Amniotic stem cell (primary cell): ENCODE data around the gene SYCE1L.
"Not testable (repeated sequence)": the region's sequence is repeated elsewhere in the genome, so short reads cannot be mapped to it uniquely, and the experiment has no call there.

Experiments used
- DNase-seq: peaks from one replicate; lab custom pipeline; 2025; lab: John Stamatoyannopoulos, UW

Gene SYCE1L

DNA sequence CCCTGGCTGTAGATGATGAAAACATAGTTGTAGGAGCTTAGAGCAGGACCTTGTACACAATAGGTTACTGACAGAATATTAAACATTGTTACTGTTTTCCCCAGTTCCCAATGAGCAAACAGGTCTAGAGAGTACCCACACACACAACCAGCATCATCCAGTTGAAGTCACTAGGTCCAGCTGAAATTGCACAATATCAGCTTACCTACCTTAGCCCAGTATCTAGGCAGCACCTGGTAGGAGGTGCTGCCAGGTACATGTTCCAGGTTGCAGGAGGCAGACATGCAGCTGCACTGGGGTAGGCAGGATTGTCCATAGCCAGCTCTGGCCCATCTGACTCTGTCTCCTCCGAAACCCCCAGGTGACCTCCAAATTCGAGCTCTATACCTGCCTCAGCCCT lies 1.5 kb upstream of the SYCE1L start:
- no peak for DNase-seq

DNA sequence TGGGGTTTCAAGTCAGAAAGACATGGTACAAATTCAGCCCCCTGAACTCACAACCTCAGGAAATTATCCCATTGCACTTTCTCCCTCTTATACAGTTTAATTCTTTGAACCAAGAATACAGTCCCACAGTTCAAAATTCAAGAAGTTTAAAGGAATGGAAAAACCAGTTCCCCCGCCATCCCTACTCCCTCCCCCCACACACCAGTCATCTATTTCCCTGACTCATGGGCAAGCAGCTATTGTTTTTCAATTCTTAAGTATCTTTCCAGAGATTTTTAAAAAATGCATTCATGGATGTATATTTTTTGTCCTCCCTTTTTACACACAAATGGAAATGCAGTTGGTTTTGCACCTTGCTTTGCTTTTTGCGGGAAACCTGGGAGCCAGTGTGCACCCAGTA lies 7.3 kb downstream of the SYCE1L start:
- DNase-seq = no peak

DNA sequence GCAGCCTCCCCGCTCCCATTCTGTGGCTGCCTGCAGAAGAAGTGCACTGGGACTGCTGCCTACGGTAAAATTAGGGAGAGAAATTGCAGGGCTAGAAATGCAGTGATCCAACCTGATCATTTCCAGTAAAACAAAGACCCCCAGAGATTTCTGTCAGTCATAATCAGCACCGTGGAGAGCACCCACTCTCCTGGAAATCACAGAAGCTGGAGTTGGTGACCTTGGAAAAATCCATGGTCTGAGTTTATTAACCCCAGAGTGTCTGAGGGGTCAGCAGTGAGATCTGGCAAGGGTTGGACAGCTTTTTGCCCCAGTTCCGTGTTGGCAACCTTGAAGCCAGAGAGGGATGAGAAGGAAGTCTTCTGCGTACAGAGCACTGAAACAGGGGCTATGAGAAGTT lies 7.8 kb downstream of the SYCE1L start:
- DNase-seq = no peak

DNA sequence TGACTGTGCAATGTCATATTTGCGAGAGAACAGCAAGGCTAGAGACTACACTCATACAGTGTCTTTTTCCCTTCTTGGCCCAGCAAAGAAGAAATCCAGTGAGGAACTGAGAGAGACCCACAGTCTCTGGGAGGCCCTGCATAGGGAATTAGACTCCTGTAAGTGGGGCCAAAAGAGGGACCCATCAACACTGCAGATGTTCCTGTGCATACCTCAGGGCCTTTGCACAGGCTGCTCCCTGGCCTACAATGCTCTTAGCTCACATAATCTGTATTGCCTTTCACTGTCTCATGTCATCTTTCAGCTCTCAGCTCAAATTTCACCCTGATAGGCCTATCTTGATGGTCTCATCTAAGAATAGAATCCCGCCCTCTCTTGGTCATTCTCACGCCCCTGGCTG lies 9.2 kb downstream of the SYCE1L start:
- no peak for DNase-seq

DNA sequence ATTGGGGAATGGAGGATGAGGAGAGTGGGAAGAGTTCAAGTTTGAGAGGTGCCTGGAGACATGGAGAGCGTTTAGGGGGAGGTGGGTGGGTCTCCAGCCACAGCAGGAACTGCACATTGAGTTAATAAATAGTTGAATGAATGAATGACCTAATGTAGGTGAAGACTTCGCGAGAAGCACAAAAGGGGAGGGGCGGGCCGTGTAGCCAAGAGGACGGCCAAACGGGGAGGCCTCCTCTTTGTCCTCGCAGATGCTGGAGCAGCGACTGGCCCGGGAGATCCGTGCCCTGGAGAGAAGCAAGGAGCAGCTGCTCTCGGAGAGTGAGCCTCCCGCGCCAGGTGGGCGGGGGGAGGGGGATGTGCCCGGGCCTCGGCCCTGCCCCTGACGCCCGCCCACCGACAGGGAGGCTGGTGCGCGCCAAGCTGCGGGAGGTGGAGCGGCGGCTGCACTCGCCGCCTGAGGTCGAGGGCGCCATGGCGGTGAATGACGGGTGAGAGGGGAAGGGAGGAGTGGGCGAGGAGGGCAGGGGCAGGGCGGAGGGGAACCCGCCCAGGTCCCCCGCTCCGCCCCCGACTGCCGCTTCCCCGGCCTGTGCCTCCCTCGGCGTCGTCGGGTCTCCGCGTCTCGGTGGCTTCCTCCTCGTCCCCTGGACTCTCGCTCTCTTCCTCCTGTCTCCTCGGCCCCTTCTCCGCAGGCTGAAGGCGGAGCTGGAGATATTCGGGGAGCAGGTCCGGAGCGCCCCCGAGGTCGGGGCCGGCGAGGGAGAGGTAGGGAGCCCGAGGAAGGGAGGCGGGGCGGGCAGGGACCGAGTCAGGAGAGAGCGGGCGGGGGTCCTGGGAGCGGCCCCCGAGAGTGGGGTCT lies 12.9 kb downstream of the SYCE1L start:
- DNase-seq = no peak

DNA sequence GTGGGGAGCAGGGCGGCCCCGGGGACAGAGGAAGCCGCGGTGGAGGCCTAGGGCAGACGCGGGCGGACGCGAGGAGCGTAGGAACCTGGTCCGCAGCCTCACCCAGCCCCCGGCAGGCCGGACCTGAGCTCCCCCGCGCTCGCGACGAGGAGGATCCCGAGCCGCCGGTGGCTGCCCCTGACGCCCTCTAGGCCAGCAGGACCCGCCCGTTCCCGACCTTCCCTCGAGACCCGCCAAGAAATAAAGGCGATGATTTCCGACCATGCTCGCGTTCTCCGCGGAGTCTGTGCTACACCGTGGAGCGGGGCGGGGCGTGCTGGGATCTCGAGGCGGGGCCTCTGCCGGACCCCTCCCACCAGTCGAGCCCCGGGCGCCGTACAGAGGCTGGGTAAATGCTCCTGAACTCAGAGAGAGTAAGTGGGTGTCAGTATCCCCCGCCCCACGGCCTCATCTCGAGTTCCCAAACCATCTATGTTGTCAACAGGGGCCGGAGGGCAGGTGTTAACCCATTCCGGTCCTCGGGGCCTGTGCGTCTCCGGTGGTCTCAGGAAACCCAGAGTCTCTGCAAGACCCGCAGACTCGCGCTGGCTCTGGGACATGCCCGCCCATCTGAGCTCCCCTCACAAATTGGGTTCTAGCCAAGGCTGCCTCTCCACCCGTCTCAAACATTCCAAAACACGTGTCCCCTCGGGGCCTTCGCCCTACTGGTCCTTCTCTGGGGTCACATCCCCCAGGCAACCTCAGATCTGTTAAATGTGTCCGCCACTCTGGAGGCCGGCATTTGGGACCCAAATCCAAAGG lies 13.7 kb downstream of the SYCE1L start:
- DNase-seq = no peak

DNA sequence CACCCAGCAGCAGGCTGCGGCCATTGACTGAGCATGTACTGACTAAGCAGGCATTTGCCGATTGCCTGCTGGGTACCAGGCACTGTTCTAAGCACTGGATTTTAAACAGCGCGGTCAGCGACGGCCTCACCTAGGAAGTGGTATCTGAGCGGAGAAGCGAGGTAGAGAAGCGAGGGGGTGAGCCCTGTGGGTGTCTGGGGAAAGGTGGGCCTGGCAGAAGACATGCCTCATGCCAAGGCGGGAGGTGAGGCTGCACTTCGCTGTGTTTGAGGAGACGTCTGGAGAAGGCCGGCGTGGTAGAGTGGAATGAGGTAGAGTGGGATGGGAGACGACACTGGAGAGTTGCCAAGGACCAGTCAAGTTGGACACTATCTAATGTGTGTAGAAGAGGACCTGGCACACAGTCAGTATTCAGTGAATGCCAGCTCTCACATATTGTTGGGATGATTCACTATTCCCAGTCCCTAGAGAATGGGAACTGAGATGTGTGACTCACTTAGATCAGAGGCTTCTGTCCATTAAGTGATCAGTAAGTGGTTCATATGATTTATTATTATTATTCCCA lies 14.4 kb downstream of the SYCE1L start:
- DNase-seq = peak; percentile 34

DNA sequence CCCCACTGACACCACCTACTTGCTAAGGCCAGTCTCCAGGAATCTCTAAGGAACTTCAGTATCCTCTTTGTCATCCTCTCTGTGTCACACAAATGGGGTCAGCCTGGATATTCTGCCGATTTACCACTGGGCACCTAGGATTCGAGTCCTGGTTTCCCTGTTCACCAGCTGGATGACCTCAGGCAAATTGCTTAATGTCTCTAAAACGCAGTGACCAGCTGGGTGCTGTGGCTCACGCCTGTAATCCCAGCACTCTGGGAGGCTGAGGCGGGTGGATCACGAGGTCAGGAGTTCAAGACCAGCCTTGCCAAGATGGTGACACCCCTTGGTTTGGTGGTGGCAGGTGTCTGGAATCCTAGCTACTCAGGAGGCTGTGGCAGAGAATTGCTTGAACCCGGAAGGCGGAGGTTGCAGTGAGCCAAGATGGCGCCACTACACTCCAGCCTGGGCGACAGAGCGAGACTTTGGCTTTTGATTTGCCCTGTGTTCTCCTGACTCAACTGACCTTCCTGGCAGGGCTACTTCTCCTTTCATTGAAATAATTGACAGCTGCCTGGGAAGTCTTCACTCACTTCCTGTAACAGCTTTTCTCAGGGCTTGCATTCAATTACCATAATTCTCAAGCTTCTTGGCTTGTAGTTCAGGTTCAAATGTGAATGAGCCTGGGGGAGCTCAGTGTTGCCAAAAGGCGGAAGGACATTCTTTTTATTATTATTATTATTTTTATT lies 15.4 kb downstream of the SYCE1L start:
- DNase-seq = no peak

DNA sequence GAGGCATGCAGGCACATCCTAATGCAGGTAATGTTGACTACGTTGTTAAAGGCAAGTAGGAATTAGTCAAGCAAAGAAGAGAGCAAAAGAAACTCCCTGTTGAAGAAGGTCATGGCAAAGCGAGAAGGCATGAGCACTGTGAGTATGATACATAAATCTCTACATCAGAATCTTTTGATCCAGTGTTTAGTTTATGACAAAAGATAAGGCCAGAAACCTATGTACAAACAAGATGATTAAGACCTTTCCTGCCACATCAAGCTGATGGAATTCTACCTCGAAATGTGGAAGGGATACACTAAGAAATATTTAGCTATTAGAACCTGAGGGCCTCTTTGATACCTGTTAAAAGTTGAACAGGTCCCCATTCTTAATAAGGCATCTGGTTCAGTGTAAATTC lies 20.2 kb downstream of the SYCE1L start:
- DNase-seq = no peak

DNA sequence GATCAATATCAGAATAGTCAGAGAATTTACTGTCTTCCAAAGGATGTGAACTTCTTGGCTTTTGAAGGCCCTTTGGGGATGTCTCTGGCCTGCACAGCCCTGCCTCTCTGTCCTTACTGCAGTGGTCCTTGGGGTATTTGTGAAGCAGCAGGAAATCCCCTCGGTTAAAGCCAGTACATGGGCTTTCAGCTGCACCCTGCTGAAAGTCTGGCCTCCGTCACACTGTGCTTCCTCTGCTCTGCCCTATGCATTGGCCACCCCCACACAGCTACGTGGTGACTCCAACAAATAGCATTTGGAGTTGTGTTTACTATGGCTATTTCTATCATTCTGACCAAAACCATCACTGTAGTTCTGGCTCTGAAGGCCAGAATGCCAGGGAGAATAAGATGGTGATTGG lies 21.2 kb downstream of the SYCE1L start:
- DNase-seq = no peak

DNA sequence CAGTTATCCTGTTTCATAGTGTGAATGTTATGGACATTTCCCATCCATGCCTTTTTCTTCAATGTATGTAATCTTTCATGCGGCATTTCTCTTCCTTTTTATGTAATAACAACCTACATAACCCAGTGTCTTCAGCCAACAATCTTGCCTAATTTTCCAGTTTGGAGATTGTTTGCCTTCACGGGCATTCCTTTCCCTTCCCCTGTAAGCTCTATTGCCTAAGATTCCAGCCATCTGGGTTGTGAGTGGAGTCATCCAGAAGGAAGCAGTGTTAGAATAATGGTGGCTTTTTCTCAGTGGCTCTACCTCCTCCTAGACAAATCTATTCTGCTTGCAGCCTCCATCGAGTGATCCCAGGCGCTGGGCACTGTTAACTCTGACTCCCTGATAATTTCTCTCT lies 22.3 kb downstream of the SYCE1L start:
- no peak for DNase-seq

DNA sequence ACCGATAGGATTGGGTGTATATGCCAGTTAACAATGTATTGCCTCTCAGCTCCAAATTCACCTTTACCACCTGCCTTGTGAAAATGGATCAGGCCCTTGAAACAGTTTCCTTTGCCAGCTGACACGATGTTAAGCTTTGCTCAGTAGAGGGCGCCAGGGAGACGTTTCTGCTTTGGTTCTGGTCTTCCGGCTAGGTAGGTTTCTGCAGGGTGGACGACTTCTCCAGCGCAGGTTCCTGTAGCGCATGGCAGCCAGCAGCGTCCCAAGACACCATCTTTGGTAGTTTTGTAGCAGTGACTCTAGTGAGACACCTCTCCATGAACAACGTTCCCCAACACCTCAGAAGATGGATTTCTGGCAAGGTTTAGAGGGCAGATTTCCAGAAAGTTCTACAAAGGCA lies 24.0 kb downstream of the SYCE1L start:
- no peak for DNase-seq

DNA sequence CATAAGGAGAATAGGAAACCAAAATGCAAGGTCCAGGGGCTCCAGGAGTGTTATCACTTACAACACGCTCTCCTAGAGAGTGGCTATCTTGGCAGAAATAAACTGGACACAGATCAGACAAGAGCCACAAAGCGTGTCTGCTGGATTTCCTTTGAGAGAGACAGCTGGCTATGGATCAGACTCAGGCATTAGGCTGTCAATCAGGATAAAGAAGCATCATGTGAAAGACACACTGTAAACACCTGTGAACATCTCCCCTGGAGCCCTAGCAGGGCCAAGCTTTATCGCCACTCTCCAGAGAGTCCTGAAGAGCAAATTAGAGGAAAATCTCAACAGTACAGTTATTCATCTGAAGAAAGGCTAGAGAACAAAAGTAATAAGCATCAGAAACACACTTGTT lies 26.0 kb downstream of the SYCE1L start:
- DNase-seq = no peak

DNA sequence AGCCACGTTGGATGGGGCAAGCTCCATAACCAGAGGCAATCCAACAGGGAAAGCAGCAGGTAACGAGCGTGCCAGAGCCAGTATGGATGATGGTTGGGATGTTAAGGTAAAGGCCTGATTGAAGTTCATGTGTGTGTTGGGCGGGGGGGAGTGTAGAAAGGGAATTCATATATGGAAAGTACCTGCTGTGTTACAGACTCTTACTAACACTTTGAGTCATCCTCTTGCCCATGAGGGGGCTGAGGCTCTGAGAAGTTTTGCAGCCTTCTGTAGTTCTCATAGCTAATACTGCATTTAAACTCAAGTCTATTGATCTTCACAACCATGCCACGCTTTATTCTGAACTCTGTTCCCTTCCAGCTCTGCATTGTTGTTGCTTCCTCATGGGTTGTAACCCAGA lies 28.5 kb downstream of the SYCE1L start:
- DNase-seq = no peak

DNA sequence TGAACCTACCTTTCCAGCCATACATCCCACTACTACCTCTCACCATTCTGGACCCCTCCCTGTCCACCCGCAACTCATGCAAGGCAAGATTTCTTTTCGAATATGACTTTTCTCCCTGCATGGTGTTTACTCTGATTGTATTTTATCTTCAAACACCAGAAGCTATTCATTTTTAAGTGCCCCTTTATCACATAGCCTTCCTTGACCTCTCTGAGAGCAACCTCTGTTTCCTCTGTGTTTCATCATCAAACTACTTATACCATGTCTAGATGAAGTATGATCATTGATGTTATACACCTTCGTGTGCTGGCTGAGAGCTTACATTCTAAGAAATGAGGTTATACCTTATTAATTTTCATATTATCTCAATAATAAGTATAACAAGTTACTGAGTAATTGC lies 31.8 kb downstream of the SYCE1L start:
- no peak for DNase-seq

DNA sequence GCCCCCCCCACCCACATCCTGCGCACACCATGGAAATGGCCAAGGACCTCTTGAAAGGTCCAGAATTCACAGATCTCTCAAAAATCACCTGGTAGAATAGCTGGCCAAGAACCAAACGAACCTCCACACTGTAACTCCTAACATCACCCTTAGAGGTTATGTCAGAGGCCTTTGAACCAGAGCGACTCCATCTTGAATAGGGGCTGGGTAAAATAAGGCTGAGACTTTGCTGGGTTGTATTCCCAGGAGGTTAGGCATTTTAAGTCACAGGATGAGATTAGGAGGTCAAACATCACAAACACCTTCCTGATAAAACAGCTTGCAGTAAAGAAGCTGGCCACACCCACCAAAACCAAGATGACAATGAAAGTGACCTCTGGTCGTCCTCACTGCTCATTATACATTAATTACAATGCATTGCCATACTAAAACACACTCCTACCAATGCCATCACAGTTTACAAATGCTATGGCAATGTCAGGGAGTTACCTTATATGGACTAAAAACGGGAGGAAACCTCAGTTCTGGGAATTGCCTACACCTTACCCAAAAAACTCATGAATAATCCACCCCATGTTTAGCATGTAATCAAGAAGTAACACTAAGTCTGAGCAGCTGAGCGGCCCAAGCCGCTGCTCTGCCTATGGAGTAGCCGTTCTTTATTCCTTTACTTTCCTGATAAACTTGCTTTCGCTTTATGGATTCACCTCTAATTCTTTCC lies 34.8 kb downstream of the SYCE1L start:
- DNase-seq = no peak

DNA sequence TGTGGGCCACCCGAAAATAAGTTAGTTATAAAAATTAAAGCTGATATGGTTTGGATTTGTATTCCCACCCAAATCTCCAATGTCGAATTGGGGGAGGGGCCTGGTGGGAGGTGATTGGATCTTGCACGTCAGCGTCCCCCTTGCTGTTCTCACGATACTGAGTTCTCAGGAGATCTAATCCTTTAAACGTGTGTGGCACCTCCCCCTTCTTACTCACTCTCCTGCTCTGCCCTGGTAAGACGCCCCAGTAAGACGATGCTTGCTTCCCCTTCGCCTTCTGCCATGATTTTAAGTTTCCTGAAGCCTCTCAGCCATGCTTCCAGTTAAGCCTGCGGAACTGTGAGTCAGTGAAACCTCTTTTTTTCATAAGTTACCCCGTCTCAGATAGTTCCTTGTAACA lies 35.4 kb downstream of the SYCE1L start:
- no peak for DNase-seq

DNA sequence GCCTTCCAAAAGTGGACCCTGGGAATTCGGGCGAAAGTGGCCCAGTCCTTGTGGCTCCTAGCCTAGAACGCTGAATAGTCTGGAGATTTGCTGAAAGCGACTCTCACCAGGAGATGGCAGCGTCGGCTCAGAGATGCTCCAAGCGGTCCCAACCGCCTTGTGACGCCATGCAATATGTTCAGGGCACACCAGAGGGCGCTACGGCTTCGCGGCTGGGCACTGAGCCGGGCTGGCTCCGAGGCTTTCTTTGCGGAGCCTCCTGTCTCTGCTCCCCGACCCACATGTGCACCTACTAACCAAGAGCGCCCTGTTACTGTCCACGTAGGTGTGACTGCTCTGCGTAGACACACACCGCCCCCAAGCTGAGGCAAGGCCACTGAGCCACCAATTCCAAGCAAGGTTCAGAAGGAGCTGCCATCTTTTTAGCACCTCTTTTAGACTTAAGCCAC lies 36.9 kb downstream of the SYCE1L start:
- peak; percentile 50 for DNase-seq

DNA sequence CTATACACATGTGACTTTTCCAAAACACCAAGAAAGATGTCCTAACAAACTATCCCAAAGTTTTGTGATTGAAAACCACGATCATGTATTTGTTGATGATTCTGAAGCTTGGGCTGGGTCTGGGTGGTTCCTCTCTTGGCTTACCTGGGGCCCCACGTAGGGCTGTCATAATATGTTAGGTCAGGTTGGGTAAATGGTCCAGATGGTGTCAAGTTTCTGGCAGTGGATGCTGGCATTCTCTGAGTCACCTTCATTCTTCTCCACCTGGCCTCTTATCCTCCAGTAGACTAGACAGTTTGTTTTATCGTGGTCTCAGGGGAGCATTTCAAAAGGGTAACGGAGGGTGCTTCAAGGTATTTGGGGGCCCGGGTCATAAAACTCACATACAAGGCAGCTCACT lies 39.4 kb downstream of the SYCE1L start:
- no peak for DNase-seq

DNA sequence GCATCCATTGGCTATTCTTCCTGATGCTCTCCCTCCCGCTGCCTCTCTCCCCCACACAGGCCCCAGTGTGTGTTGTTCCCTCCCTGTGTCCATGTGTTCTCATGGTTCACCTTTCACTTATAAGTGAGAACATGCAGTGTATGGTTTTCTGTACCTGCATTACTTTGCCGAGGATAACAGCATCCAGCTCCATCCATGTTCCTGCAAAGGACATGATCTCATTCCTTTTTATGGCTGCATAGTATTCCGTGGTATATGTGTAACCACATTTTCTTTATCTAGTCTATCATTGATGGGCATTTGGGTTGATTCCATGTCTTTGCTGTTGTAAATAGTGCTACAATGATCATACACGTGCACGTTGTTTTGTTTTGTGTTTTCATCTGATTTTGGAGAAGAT lies 43.3 kb downstream of the SYCE1L start:
- DNase-seq = not testable (repeated sequence)

DNA sequence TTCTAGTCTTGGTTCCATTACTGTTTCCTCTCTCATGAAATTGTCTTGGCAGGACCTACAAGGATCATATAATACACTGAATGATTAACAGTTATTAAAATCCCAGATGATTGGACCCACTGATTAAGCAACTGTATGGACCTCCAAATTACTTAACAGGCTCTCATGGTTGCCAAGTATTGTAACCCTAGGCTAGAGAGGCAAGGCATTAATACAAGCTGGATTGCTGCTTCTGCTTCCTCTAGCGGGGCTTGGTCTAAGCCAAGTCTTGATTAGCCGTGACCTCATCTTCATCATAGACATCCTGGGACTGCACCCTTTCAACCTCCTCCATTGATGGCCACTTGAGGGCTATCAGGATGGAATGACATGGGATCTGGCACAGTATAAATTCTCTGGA lies 46.9 kb downstream of the SYCE1L start:
- DNase-seq = no peak

DNA sequence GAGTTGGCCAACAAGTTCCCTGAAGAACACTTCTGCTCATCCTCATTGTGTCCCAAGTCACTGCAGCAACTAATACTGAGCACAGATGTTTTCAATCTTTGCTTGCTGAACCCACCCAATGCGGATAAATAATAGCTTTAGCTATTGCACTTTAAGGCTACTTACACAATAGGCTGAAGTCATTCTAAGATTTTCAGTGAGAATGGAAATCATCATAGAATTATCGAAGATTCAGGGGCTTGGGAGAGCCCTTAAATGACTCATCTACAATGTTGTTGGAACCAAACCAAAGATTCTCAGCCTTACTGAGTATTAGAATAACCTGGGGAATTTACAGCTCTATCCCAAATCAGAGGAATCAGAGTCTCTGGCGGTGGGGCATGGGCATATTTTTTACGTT lies 51.2 kb downstream of the SYCE1L start:
- DNase-seq = no peak
